K562 (cell line): ENCODE results near the gene UBR4. TPM values are rescaled to one million over a fixed set of nuclear protein-coding genes. Genes with fewer than 3 reads are reported as not detected.

ENCODE experiments used
- ATAC-seq: fragments of 200-7000 bp; cut with Tn5 transposase; 3 replicates; pipeline ENCODE4 v1.9.1; 2020; ENCODE audit warnings: moderate library complexity
- BruUV-seq: library from RNA; stranded (reverse); fragments of 400-500 nt; replicated peaks from 2 replicates; lab custom pipeline; 2021; lab: Mats Ljungman, UMichigan
- CTCF ChIA-PET: fragments of 300-600 bp; formaldehyde crosslinking; extraction: SDS; loops from one replicate; lab custom pipeline; 2021; ENCODE audit warnings: low intra/inter-chr PET ratio; lab: Yijun Ruan, JAX
- POLR2A ChIA-PET: fragments of 300-600, 350-650 bp; sonication (Branson Sonifier 250); formaldehyde crosslinking; extraction: SDS; loops from one replicate; lab custom pipeline; 2021; ENCODE audit warnings: antibody characterized with exemption, inconsistent platforms; lab: Yijun Ruan, JAX
- DNase-seq, 4 experiments: peaks; one replicate each; pipeline versions ENCODE4 v3.0.0 to v3.0.0-alpha.2; 2011 to 2018; ENCODE audit warnings: low spot score in 3 of 4, mixed read lengths in 3 of 4; ENCODE audit errors: extremely low read depth in 1 of 4
- FAIRE-seq: peaks from 2 replicates; lab custom pipeline; 2011; peaks lifted over from hg19 to GRCh38; lab: Jason Lieb, UNC
- H2AFZ ChIP-seq: 2 replicates; pipeline ENCODE4 v1.6.0; 2011; ENCODE audit warnings: low read depth, low read length, control low read depth, inconsistent platforms
- H3K27ac ChIP-seq: fragments of 200-600 bp; 3 replicates; pipeline ENCODE4 v1.8.0; 2011; ENCODE audit warnings: low read depth, mild to moderate bottlenecking, control low read depth, inconsistent platforms, low read length, moderate library complexity, mixed read lengths; ENCODE audit errors: extremely low read depth
- H3K27me3 ChIP-seq, 2 experiments: fragments of 300-600 bp in 1 of 2; 2 replicates in 1 of 2; 3 replicates in 1 of 2; pipeline versions ENCODE4 v1.6.0 to v1.8.0; 2011; ENCODE audit warnings: inconsistent platforms in 2 of 2, low read length in 2 of 2, mild to moderate bottlenecking in 1 of 2, mixed read lengths in 1 of 2, moderate library complexity in 1 of 2; ENCODE audit not compliant: control insufficient read depth in 2 of 2, insufficient read depth in 2 of 2
- H3K36me3 ChIP-seq: fragments of 300-600 bp; 3 replicates; pipeline ENCODE4 v1.8.0; 2011; ENCODE audit warnings: mild to moderate bottlenecking, low read length, inconsistent platforms; ENCODE audit not compliant: control insufficient read depth, insufficient read depth
- H3K4me1 ChIP-seq, 2 experiments: fragments of 200-600 bp in 1 of 2; replicated peaks in 1 of 2; 2 replicates in 1 of 2; 3 replicates in 1 of 2; pipeline versions ENCODE4 v1.5.1 to v1.8.0; 2011; ENCODE audit warnings: inconsistent platforms in 2 of 2, low read length in 2 of 2, mild to moderate bottlenecking in 1 of 2, mixed read lengths in 1 of 2, moderate library complexity in 1 of 2; ENCODE audit not compliant: control insufficient read depth in 2 of 2, insufficient read depth in 2 of 2
- H3K4me2 ChIP-seq: 2 replicates; pipeline ENCODE4 v1.6.1; 2011; ENCODE audit warnings: low read length, control low read depth, inconsistent platforms, mixed read lengths; ENCODE audit not compliant: insufficient read depth
- H3K4me3 ChIP-seq: fragments of 200-600 bp; sonication (generic), shearing (Covaris generic); 2 replicates; pipeline ENCODE4 v1.5.1; 2016; ENCODE audit warnings: control low read depth, inconsistent platforms
- H3K79me2 ChIP-seq: fragments of 200-600 bp; 3 replicates; pipeline ENCODE4 v1.8.0; 2011; ENCODE audit warnings: low read length, inconsistent platforms; ENCODE audit not compliant: control insufficient read depth, insufficient read depth
- H3K9ac ChIP-seq, 2 experiments: 2 replicates each; pipeline versions ENCODE4 v1.6.0 to v1.6.1; 2011; ENCODE audit warnings: low read depth in 2 of 2, low read length in 2 of 2, control low read depth in 1 of 2, inconsistent platforms in 1 of 2, mild to moderate bottlenecking in 1 of 2, mixed read lengths in 1 of 2; ENCODE audit not compliant: insufficient read depth in 1 of 2
- H3K9me1 ChIP-seq: one replicate; pipeline ENCODE4 v1.6.0; 2011; ENCODE audit warnings: inconsistent platforms, mild to moderate bottlenecking, low read length, moderate library complexity; ENCODE audit not compliant: control insufficient read depth, insufficient read depth
- H3K9me3 ChIP-seq: replicated peaks from 2 replicates; pipeline ENCODE4 v1.5.1; 2011; ENCODE audit warnings: low read depth, low read length, inconsistent platforms; ENCODE audit not compliant: control insufficient read depth, insufficient read depth
- H4K20me1 ChIP-seq: replicated peaks from 2 replicates; pipeline ENCODE4 v1.6.1; 2011; ENCODE audit warnings: low read length, inconsistent platforms, mixed read lengths; ENCODE audit not compliant: control insufficient read depth, insufficient read depth
- ESRRB ChIP-seq: fragments of 250-450 bp; sonication (Bioruptor Pico); IDR thresholded peaks from 2 replicates; pipeline ENCODE4 v1.5.0; 2020; ENCODE audit warnings: mild to moderate bottlenecking, moderate library complexity, borderline replicate concordance
- MCM5 ChIP-seq: fragments of 450-650 bp; IDR thresholded peaks from 2 replicates; pipeline ENCODE4 v1.6.1; 2016; ENCODE audit warnings: low read depth
- NCOR1 ChIP-seq: fragments of 450-650 bp; IDR thresholded peaks from 2 replicates; pipeline ENCODE4 v1.6.1; 2016; ENCODE audit warnings: mild to moderate bottlenecking, moderate library complexity
- POLR2A ChIP-seq: fragments of 450-650 bp; conservative IDR thresholded peaks from 2 replicates; pipeline ENCODE4 v1.6.1; 2016
- SIN3B ChIP-seq: fragments of 450-650 bp; IDR thresholded peaks from 2 replicates; pipeline ENCODE4 v1.6.1; 2017; ENCODE audit warnings: low read depth, mild to moderate bottlenecking, moderate library complexity
- ZBTB11 ChIP-seq, 3 experiments: fragments of 200-800 bp in 1 of 3; fragments of 250-450 bp in 1 of 3; fragments of 450-650 bp in 1 of 3; sonication (Bioruptor Pico) in 1 of 3; sonication (Bioruptor generic) in 1 of 3; formaldehyde crosslinking in 1 of 3; IDR thresholded peaks; 2 replicates each; pipeline versions ENCODE4 v1.6.1 to v1.8.0; 2016 to 2022; ENCODE audit warnings: mild to moderate bottlenecking in 2 of 3, missing genetic modification characterization in 2 of 3, missing compliant biosample characterization in 1 of 3, moderate library complexity in 1 of 3
- ZBTB49 ChIP-seq: sonication (generic); formaldehyde crosslinking; IDR thresholded peaks from 2 replicates; pipeline ENCODE4 v1.8.0; 2022; ENCODE audit warnings: missing genetic modification reagents, mild to moderate bottlenecking, borderline replicate concordance
- ZNF121 ChIP-seq: sonication (generic); formaldehyde crosslinking; conservative IDR thresholded peaks from 2 replicates; pipeline ENCODE4 v1.8.0; 2022; ENCODE audit warnings: missing genetic modification reagents
- ZNF668 ChIP-seq: fragments of 250-450 bp; sonication (Bioruptor Pico); IDR thresholded peaks from 2 replicates; pipeline ENCODE4 v1.8.0; 2022; ENCODE audit warnings: mild to moderate bottlenecking, inconsistent platforms
- WGBS: fragments of 100-300 bp; shearing (Covaris generic); methylation state at CpG from one replicate; pipeline ENCODE4 v1.1.6; 2016; ENCODE audit warnings: low coverage, mixed read lengths; ENCODE audit not compliant: insufficient coverage; ENCODE audit errors: missing lambda C conversion rate; 5-methylcytosine and 5-hydroxymethylcytosine counted together
- in situ Hi-C: fragments of 300-500 bp; cut with MboI; formaldehyde crosslinking; loops from 4 replicates; pipeline ENCODE4 v1.15.0; 2018; ENCODE audit warnings: inconsistent platforms, mixed read lengths
- intact Hi-C: fragments of 100-400 bp; cut with micrococcal nuclease; formaldehyde crosslinking; loops from 2 replicates; pipeline ENCODE4 v1.14.2; 2022
- polyA plus RNA-seq, 8 experiments: library from polyadenylated mRNA; depleted of rRNA in 4 of 8; stranded (reverse) in 5 of 8; unstranded in 3 of 8; fragments of >200 nt; fragmentation: Nextera tagmentation in 2 of 8; fragmentation: Illumina TruSeq in 1 of 8; extraction: Ambion mirVana in 2 of 8; extraction: Trizol in 1 of 8; gene quantifications; 2 replicates each; pipeline versions ENCODE4 v1.2.1 to v1.2.3, GENCODE V29; 2011 to 2014; ENCODE audit warnings: inconsistent platforms in 1 of 8, missing spikeins in 1 of 8
- total RNA-seq, 7 experiments: library from RNA; depleted of rRNA in 6 of 7; stranded (reverse); fragments of >200 nt in 6 of 7; fragmentation: Illumina TruSeq in 2 of 7; extraction: Trizol in 2 of 7; gene quantifications; 2 replicates each; pipeline versions ENCODE4 v1.2.1 to v1.2.3, GENCODE V29; 2011 to 2021; ENCODE audit warnings: low replicate concordance in 1 of 7
- TF ChIP-seq, protein P1 (sequence below): fragments of 250-450 bp; sonication (Bioruptor Pico); IDR thresholded peaks from 2 replicates; pipeline ENCODE4 v1.5.0; 2021; ENCODE audit warnings: mild to moderate bottlenecking, moderate library complexity

Gene UBR4
- total and polyA plus RNA-seq, 9 of the 15 experiments (the other 6 are each of a cell fraction or from before 2014, with no cell fraction given), result 55.4 to 277 (median 123) TPM

GRCh38 chr1:19250629-19251304, 40.7 kb upstream of the UBR4 start:
- FAIRE-seq, result peak; percentile 29
- Histone ChIP-seq H4K20me1 (peaks cover 3% of the 10 kb centered on the region; the same call in 1 of the 2 replicates), H3K36me3 (peaks cover 65% of the 10 kb centered on the region), H3K4me2 (peak overlapping the region; percentile 98), H3K4me3 (peak overlapping the region; percentile 99), H2AFZ (peak overlapping the region; percentile 100), H3K79me2 (peaks cover 100% of the 10 kb centered on the region), H3K9me3 (no peaks in the 10 kb centered on the region), H3K27ac (peak overlapping the region; percentile 99), H3K4me1 (peaks cover 14 to 21% of the 10 kb centered on the region in 2 experiments; a peak in 4 of 5 replicates), H3K9ac (peak overlapping the region; percentile 100), H3K27me3 (no peaks in the 10 kb centered on the region), H3K9me1 (peaks cover 3% of the 10 kb centered on the region)
- in situ Hi-C loops, result no loop called here
- intact Hi-C loops, result loop anchor here (5.0 kb wide), 3 partner anchors 62 to 402 kb away; partner anchors contain the start of genes AKR7A2 and SLC66A1
- ChIA-PET CTCF (no interaction called here), POLR2A (interaction anchor here (0.6 to 3.0 kb wide), 15 partner anchors 9 to 348 kb away, joined by 3 to 37 read pairs (median 3); partner anchors contain the start of genes AKR7A2, ALDH4A1 and SLC66A1)
- BruUV-seq, result TSS peak; percentile 81
- ATAC-seq, result peak; percentile 33
- 3% methylated on average over 14 of the region's 14 CpGs for WGBS
- DNase-seq, result peak; percentile 49 to 62 (median 54)
- TF ChIP-seq SIN3B, result no peak
- TF ChIP-seq POLR2A, result no peak
- TF ChIP-seq NCOR1, result no peak
- no peak for TF ChIP-seq ZBTB49 (CRISPR knock-in tag)
- TF ChIP-seq MCM5, result no peak
- TF ChIP-seq ZNF668 (CRISPR knock-in tag), result no peak
- TF ChIP-seq, protein P1, sequence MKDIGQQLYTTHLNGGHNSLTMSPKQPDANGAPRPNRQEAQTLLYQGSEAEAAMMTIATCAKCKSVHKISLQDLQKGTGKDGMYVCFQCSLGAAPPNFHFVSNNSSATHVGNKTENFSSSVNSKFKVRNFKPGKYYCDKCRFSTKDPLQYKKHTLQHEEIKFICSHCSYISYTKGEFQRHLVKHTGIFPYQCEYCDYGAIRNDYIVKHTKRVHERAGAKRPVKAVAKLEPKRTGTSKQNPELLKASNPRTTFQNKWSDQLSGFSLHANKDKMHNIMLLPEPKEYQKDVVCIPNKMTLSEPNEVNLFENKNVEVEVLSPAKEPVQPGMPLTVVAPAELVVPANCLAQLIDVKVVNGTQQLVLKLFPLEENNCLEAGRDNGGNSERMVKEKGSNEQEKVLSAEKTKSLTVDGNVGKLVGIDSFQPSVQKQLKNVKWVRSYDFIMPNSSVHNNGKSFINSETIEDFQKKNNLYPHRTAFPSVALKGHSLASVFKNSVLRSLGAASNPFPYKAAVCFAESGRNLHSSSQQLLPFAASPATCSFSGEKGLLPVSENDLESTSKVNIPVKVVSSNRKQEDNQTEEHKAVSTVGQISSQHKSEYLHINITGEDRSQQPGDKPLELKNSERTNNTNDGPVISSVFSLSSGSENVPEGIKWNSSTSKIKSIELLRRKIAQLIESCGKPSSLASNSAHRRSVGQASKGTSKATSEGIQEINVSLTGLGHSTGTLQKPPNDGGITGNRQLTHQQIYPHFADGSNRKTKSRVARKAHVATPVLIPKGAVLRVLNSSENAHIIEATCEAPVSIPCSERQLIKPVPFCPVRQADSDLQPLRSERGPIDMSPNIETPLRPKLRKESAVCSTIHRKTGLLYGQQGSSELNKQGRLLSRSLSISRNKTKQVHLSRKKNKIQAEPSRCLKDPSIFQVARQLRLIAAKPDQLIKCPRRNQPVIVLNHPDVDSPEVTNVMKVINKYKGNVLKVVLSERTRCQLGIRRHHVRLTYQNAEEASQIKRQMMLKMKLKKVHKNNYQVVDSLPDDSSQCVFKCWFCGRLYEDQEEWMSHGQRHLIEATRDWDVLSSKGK (CRISPR knock-in tag), result no peak
- TF ChIP-seq ESRRB (CRISPR knock-in tag), result no peak
- no peak for TF ChIP-seq ZBTB11 (CRISPR knock-in tag; IDR thresholded peaks at IDR 0.05)
- TF ChIP-seq ZNF121 (CRISPR knock-in tag), result no peak
